GM19452 (cell line): Measurements from ENCODE around the gene USO1.
A peak's percentile ranks its signal among the peaks of the same experiment; 100 is the strongest.
"Not testable (repeated sequence)": the region's sequence is repeated elsewhere in the genome, so short reads cannot be mapped to it uniquely, and the experiment has no call there.

Experiments used
- ATAC-seq: cut with Tn5 transposase; IDR thresholded peaks from one replicate; pipeline ENCODE4 v1.9.1; 2021; ENCODE audit not compliant: unreplicated experiment

The USO1 gene, protein sequence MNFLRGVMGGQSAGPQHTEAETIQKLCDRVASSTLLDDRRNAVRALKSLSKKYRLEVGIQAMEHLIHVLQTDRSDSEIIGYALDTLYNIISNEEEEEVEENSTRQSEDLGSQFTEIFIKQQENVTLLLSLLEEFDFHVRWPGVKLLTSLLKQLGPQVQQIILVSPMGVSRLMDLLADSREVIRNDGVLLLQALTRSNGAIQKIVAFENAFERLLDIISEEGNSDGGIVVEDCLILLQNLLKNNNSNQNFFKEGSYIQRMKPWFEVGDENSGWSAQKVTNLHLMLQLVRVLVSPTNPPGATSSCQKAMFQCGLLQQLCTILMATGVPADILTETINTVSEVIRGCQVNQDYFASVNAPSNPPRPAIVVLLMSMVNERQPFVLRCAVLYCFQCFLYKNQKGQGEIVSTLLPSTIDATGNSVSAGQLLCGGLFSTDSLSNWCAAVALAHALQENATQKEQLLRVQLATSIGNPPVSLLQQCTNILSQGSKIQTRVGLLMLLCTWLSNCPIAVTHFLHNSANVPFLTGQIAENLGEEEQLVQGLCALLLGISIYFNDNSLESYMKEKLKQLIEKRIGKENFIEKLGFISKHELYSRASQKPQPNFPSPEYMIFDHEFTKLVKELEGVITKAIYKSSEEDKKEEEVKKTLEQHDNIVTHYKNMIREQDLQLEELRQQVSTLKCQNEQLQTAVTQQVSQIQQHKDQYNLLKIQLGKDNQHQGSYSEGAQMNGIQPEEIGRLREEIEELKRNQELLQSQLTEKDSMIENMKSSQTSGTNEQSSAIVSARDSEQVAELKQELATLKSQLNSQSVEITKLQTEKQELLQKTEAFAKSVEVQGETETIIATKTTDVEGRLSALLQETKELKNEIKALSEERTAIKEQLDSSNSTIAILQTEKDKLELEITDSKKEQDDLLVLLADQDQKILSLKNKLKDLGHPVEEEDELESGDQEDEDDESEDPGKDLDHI

DNA sequence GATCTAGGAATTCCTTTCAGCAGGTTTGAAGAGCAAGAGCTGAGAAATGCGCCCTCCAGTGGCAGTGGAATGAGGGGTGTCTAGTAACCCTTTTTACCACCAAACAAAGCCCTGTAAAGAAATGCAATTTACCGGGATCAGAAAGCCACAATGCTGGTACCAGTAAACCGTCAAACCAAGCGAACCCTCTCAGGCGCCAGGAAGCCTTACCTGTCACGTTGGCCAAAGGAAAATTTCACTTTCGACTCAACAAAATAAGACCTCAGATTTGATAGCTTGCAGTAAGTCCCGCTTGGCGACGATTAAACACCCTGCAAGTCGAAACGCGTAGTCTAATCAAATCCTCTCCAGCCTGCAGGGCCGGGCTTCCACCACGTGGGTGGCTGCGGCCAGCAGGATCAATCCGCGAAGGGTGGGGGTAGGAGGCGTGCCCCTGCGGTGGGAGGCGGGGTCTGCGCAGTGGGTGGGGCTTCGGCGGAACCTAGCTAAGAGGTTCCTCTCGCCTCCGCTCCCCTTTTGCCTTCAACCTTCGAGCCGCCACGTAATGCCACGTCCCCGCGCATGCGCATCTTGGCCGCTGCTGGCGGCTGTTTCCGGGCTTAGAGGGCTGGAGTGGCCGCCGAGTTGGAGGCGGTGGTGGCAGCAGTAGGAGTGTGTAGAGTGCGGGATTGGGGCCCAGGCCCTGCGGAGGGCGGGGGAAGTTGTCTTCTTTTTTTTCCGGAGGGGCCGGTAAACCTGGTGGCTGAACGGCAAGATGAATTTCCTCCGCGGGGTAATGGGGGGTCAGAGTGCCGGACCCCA is at the start of gene USO1:
TSS of gene USO1 (plus strand) at position 512 of the 801 bp plus-strand sequence. CDS start at position 755, 243 bp downstream.
- peak; percentile 86 for ATAC-seq

DNA sequence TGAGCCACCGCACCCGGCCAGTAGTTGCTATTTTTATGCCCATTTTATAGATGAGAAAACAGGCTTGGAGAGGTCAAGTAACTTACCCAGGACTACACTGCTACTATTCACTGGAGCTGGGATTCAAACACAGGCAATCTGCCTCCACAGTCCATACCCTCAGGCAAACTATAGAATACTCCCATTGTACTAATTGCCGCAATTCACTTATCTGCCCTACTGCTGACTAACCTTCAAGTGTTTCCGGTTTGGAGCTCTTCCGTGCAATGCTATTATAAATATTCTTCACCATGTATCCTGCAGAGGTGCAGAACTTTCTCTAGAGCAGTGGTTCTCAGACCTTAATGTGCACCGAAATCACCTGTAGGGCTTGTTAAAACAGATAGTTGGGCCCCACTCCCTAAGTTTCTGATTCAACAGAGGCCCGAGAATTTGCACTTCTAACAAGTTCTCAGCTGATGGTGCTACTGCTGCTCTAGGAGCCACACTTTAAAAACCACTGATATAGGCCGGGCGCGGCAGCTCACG is 49.3 kb upstream of the USO1 start:
- no peak for ATAC-seq

DNA sequence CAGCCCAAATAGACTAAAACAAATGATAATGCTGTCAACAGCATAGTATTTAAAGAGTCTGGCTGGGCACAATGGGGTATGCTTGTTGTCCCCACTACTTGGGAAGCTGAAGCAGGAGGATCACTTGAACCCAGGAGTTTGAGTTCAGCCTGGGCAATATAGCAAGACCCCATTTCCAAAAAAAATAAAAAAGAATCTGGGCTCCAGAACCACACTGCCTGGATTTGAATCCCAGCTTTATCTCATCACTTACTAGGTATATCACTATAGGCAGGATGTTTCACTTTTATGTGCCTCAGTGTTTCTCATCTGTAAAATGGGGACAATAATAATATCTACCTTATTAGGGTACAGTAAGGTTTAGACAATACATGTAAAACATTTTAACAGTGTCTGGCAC is 45.9 kb upstream of the USO1 start:
- ATAC-seq: no peak

DNA sequence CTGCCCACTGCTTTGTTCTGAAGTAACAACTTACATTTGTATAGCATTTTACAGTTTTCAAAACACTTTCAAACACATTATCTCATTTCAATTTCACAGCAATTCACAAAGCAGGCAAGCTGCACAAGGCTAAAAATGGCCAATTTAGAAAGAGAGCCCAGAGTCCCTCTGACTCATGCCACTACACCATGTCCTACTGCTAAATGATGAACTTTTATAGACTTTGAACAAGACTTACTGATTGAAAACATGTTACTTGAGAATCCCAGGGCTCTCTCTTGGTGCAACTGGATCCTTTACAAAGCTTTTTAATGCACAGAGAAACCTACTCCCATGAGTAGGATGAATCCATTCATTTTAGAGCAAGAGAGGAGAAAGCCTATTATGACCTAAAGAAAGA is 45.4 kb upstream of the USO1 start:
- ATAC-seq: no peak

DNA sequence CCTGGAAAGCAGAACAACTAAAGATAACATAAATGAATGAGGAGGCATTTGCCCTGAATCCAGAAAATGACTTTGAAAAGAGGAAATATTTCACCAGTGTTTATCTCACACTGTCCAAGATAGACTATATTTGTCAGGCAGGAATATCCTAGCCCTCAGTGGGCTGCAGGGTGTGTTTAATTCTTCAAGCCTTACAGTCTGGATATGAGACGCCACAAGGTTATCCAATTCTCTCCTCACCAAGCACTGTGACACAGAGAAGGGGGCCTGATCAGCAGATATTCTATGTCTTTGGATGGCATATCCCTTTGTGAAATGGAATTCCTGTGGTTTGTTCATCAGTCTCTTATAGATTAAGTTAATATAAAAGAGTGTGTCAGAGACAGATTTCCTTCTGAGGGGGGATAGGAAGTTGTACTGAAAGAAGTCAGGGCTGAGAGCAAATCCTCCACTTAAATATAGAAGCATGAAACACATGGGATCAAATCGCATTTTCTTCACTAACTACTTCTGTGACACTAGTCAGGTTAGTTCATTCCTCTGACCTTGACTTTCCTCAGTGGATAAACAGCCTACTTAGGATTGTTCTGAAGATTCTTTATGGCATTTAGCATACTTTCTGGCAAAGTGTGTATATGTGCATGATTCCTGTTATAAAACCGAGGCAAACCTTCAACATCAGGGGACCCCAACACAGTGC is 44.4 kb upstream of the USO1 start:
- ATAC-seq: no peak

DNA sequence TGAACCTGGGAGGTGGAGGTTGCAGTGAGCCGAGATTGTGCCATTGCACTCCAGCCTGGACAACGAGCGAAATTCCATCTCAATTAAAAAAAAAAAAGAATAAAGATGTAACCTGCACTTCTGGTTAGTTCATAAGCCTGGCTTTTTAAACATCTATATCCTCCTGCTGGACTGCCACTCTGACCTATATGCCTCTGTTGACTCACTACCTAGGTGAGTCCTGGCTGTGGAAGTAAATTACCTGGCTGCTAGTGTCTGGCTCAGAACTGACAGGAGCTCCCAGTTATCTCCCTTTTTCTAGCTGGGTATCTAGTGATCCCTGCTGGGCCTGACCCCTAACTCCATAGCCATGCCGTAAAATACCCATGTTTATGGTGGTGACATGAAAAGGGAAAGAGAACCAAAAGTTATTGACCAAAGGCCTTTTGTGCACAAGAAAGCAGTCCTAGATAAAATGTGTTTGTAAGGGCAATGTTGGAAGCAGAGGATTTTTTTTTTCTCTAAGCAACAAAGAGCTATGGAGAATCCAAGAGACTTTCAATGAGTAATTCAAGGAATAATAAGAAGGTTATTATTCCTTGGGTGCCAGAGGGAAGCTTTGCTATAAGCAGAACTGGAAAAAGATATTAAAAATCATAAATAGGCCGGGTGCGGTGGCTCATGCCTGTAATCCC is 40.8 kb upstream of the USO1 start:
- no peak for ATAC-seq

DNA sequence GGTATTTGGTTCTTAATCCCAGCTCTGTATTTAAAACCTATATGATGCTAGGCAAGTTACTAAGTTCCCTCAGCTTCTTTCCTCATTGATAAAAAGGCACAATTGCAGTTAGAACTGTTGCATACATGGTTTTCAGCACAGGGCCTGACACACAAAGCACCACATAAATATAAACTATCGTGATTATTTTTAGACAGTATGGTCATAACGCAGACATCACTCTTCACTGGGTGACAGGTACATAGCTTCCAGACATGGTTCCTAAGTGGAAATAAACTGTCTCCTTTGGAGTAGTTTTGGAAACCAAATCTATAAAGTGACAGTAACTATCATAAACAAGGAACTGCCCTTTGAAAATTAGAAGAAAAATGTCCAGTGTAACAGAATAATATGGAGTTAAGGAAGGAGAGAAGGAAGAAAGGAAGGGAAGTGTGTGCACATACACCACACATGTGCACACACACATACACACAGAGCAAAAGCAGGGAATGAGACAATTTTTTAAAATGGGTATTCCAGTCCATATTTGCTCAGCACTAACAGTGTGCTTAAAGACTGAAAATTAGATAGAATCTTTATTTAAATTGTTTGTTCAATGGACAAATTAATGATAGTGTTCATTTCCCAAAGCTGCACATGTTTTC is 38.7 kb upstream of the USO1 start:
- no peak for ATAC-seq

DNA sequence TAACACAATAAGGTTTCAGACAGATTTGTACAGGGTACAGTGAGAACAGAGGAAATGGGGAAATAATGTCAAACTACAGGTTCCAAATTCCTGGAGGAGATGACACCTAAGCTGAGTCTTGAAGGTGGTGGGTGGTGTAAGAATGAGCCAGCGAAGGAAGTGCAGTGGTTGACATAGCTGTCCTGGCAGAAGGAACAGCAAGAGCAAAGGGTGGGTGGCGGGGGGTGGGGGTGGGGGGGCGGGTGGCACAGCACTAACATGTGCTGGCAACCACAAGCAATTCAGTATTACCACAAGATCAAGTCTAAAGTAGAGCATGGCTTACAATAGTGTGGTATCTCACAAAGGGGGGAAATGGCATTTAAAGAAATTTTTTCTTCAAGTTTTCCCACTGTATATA is 38.0 kb upstream of the USO1 start:
- no peak for ATAC-seq

DNA sequence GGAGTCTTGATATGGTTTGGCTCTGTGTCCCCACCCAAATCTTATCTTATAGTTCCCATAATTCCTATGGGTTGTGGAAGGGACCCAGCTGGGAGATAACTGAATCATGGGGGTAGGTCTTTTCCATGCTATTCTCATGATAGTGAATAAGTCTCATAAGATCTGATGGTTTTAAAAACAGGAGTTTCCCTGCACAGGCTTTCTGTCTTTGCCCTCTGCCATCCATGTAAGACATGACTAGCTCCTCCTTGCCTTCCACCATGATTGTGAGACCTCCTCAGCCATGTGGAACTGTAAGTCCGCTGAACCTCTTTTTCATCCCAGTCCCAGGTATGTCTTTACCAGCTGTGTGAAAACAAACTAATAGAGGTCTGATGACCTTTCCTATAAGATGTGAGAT is 37.3 kb upstream of the USO1 start:
- ATAC-seq: not testable (repeated sequence)

DNA sequence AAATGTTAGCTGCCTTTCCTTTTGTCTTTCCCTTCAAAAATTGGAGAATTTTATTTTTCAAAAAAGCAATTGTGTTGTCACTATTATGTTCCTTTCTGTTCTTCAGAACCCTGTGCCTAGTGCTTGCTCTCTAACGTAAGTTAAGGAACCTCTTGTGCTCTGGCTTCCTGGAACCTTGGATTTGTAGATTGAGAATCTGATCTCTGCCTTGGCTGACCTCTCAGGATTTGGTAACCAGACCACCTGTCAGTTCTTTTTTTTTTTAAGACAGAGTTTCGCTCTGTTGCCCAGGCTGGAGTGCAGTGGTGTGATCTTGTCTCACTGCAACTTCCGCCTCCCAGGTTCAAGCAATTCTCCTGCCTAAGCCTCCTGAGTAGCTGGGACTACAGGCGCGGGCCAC is 32.3 kb upstream of the USO1 start:
- ATAC-seq: not testable (repeated sequence)

DNA sequence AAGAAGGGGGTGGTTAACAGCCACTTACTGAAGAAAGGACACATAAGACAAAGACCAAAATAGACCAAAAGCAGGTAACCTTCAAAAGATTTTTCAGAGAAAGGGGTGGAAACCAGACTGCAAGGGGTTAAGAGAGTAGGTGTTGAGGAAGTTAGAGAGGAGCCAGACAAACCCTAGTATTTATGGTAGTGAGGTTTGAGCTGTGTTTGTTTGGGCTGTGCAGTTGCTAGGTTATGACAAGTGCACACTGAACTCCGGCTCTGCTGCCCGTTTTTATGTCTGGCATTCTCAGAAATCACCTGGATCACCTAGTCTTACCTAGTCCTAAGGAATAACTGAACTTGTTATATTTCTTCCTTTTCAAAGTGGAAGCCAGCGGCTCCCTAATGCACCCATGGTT is 28.3 kb upstream of the USO1 start:
- no peak for ATAC-seq

DNA sequence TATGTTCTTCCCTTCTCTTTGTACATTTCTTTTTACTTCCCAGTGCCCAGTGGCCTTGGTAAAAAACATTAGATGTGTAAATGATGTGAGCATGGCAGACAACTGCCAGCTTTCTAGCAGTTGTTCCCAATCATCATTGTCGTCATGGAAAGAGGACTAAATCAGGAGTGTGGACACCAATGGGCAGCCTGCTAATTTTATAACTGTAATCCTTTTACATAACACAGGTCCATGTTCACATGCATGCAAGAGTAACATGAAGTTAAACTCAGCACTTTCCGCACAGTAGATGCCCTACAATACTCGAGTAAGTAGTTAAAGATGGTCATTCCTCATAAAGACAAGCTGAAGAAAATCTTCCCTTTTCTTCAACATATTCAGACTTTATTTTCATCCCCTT is 27.8 kb upstream of the USO1 start:
- ATAC-seq: no peak

DNA sequence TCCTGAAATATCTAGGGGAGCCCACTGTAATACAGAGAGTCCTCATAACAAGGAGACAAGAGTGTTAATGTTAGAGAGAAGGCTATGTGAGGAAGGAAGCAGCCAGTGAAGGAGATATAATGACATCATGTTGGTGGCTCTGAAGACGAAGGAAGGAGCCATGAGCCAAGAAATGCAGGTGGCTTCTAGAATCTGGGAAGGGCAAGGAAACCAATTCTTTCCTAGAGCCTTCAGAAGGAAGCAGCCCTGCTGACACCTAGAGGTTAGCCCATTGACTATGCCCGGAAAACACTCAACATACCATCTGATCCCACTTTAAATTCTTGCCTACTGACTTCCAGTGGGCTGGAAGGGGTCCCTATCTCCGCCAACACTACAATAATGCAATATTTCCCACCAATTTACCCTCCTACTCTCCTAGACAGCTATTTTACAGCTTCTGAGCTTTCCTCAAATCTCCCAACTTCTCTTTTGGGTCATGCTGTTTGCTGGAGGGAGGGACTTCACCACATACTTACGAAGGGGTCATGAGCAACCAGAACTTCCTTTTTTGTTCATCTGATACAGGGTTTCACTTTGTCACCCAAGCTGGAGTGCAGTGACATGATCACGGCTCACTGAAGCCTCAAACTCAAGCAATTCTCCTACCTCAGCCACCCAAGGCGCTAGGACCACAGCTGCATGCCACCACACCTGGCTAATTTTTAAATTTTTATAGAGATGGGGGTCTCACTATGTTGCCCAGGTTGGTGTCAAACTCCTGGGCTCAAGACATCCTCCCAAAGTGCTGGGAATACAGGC is 26.0 kb upstream of the USO1 start:
- ATAC-seq: peak; percentile 89

DNA sequence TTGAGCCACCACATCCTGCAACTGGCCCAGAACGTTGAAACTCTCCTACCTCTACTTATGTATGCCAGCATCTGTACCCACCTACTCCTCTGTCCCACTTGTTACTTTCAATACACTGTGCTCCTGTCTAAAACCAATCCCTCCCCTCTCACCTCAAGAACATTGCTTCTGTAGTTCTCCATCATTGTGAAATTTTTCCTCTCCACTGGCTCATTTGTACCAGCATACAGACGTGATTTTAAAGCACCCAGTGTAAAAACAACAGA is 25.5 kb upstream of the USO1 start:
- peak; percentile 55 for ATAC-seq

DNA sequence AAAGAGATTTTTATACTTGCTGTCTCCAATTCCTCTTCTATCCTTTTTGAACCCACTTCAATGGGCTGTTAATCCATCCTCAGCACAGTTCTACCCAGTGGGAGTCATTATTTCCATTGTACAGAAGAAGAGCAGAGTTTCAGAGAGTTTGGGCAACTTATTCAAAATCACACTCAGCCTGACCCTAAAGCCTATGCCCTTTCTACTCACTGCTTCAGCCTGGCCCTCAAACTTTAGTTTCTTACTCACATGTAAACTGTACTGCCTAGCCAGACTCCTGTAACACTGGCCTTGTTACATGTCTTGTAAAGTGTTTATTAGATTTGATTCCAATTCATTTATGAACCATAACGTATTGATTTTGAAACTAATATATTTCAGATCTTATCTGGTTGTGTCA is 25.1 kb upstream of the USO1 start:
- ATAC-seq: peak; percentile 13

DNA sequence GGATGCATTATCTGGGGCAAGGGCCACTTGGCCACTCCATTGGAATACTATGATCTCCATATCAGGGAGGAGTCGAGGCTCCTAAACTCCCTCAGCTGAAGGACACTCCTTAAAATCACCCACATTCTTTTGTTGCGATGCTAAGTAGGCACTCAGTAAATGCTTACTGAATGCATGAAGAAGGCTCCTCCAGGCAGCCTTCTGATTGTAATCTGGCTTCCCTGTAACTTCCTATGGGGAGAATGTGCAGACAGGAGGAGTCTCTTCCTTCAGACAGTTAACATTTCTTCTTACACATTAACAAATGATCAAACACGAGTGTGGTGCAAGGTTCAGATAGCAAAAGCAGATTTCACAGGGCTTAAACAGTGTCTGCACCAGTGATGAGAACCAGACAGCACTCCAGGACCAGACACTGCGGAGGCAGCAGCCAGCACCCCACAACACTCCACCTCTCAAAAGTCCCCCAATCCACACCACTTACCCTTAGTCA is 21.4 kb upstream of the USO1 start:
- no peak for ATAC-seq

DNA sequence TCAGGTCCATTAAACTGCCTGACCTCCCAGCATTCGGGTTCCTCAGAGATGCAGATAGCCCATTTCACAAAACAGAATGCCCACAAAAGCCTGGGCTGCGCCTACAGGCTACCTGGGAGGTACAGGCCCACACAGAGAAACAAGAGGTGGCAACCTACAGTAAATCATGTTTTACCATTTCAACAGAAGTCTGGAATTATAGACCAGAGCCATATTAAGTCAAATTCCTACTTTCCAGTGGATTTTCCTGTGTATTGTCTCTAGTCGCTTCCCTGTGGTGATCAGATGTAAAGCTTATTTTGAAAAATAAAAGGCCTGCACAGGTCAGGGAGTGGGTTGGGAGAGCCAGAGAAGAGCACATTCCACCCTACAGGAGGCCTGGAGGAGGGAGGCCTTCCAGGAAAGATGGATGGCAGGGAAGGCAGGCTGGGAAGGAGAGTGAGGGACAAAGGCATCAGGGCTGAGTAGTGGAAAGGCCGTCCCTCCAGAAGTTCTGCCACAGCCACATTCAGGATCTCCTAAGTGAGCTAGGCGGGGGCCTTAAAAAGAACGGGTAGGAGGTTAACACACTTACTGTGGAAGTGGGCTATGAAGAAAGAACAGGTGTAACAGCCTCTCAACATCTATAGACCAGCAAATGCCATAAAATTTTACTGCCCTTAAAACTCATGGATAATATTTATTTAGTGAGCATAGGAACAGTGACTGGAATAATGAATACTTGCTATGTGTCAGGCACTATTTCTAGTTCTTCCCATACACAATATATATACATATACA is 19.0 kb upstream of the USO1 start:
- no peak for ATAC-seq

DNA sequence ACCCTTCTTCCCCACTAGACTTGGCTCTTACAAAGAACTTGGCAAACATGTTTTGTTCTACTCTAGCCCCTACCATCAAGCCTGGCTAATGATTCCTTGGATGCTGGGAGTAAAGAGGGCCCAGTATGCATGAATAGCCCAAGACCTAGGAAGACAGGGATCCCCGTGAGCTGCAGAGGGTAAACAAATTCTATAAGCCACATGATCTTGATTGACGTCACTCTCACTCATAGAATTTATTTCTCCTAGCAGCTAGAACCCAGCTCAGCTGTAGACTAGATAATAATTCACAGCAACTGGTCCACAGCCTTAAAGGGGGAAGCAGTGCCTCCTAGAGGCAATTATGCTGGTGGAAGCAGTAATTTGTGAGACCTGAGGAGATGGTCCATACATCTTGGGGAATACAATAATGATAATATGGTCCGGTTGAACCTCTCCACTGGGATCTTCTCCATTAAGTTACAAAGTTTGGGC is 16.1 kb upstream of the USO1 start:
- ATAC-seq: peak; percentile 79
